Fibroblast of the aortic adventitia (primary cell): ENCODE results near the gene SBF2. TPM values are rescaled to one million over a fixed set of nuclear protein-coding genes. Genes with fewer than 3 reads are reported as not detected.
A peak's percentile ranks its signal among the peaks of the same experiment; 100 is the strongest.

Experiments
- DNase-seq: peaks from one replicate; pipeline ENCODE4 v3.0.0-alpha.2; 2010; ENCODE audit warnings: low read depth
- H3K4me3 ChIP-seq: 2 replicates; pipeline ENCODE4 v1.5.1; 2011; ENCODE audit warnings: low read depth, mild to moderate bottlenecking, control low read depth, low read length, moderate library complexity
- CTCF ChIP-seq: IDR thresholded peaks from 2 replicates; pipeline ENCODE4 v1.5.1; 2011; ENCODE audit warnings: mild to moderate bottlenecking, low read length, control low read depth, inconsistent platforms; ENCODE audit not compliant: insufficient read depth
- total RNA-seq: library from RNA; depleted of rRNA; stranded (reverse); fragments of >200 nt; gene quantifications from 2 replicates; pipeline ENCODE4 v1.2.3, GENCODE V29; 2012; ENCODE audit warnings: low replicate concordance

Gene SBF2
- total RNA-seq, 1 donor = 65.3 TPM

DNA sequence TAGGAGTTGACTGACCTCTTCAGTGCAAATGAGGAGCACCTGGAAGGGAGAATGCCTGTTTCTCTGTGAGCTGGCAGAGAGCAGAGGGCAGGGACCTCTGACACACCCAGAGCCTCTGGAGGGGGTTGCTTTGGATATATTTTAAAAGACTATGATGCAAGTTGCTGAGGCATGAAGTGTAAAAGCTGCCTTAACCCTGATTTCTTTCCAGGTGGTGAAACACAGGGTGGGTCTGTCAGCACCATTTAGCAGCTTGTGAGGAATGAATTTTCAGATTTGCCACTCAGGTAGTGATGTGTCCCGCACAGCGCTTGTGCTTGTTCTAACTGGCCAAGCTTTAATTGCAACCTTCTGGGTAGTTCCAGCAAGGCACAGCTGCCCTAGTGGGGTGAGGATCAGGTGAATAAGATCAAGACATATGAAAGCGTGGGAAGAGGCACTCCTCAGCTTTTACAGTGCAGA, 540.0 kb downstream of the SBF2 start:
- no peak overlapping the region for H3K4me3 ChIP-seq
- peak; percentile 39 for DNase-seq
- TF ChIP-seq CTCF = no peak

DNA sequence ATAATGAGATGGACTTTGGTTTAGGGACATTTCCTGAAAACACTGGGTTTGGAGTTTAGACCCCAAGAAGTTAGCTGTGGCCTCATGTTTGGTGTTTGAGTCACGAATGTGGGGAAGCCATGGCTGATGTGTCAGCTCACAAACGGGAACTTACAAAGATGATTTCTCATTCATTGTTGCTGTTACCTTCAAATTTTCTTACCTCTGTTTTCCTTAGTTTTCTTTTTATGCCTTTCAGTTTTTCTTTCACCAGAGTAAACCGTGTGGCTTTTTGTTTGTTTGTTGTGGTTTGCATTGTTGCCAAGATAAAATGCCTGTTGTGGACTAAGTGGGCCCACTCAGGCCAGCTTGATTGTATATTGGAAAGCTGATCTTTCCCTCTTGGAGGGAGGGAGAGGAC, 541.0 kb downstream of the SBF2 start:
- peak; percentile 68 for DNase-seq
- no peak overlapping the region for H3K4me3 ChIP-seq
- TF ChIP-seq CTCF = no peak

DNA sequence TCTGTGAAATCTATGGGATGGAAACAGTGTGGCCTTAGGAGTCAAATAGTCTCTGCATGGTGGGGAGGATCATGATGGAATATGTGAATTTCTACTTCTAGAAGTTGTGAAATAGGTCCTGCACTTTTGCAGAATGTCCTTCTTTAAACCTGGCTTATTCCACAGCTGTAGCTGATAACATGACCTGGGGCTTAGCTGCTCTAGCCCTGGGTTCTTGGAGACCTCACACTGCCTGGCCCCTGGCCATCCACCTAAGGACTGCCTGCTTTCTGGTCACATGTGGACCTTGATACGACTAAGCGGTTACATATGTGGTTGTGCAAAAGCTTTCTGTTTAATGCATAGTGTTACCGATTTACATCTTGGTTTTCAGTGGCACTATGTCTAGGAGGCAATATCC, 541.9 kb downstream of the SBF2 start:
- no peak for TF ChIP-seq CTCF
- DNase-seq = peak; percentile 52
- no peak overlapping the region for H3K4me3 ChIP-seq

DNA sequence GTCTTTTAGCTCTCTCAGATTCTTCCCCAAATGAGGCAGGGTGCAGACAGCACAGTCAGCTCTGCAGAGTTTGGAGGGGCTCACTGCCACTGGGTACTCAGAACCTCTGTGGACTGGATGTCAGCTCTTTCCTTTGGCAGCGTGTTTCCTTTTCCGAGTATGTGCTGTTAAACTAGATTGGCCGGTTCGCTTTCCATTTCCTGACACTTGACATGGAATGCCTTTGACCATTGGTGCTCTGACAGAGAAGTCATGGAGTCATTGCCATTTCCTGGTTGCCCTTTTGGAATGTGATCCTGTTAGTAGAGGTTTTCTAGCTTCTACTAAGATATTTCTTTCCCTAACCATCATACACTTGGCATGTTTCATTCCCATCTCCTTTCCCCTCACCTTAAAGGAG, 543.5 kb downstream of the SBF2 start:
- TF ChIP-seq CTCF = no peak
- no peak for DNase-seq
- H3K4me3 ChIP-seq = no peak overlapping the region

DNA sequence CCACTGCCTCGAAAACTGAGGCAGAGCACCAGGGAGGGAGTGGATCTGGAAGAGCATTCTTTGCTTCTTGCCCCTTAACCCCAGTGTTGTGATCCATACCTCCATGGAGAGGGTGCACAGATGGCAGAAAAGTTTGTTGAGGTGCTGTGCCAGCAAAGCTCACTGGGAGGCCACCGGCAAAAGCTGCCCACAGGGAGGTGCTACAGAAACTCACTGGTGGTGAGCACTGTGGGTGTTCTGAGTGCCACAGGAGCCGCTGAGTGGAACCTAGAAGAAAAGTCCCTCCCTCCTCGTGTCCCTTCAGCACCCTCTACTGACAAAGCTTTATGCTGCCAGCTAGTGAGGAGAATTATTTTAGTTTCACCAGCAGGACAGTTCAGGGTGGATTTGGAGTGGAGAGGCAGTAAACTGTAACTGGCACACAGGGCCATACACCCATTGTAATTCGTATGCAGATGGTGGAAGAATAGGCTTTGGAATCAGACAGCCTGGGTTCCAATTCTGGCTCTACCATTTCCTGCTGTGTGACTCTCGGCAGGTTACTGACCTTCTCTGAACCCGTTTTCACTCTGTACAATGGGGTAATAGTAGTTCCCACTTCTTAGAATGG, 545.6 kb downstream of the SBF2 start:
- TF ChIP-seq CTCF = peak; percentile 69
- DNase-seq = peak; percentile 85
- H3K4me3 ChIP-seq = no peak overlapping the region

- no peak overlapping the region for H3K4me3 ChIP-seq
- peak; percentile 6 for TF ChIP-seq CTCF
- no peak for DNase-seq
These were observed 546.2 kb downstream of the SBF2 start for GRCh38 chr11:9747828-9748227.

GRCh38 chr11:9747229-9747628, 546.8 kb downstream of the SBF2 start:
- H3K4me3 ChIP-seq = no peak overlapping the region
- DNase-seq = no peak
- TF ChIP-seq CTCF = no peak
